HG03460 (cell line): ENCODE data around the gene KRT79.

Experiments used
- ATAC-seq: cut with Tn5 transposase; IDR thresholded peaks from one replicate; pipeline ENCODE4 v1.9.1; 2021; ENCODE audit not compliant: unreplicated experiment

The KRT79 gene

GRCh38 chr12:52792185-52793029 lies 41.7 kb downstream of the KRT79 start:
- no peak for ATAC-seq

GRCh38 chr12:52791271-52792184 lies 42.6 kb downstream of the KRT79 start:
- ATAC-seq, result no peak

- no peak for ATAC-seq
Observed at GRCh38 chr12:52790427-52791270, 43.5 kb downstream of the KRT79 start.

- no peak for ATAC-seq
Observed at GRCh38 chr12:52789637-52790426, 44.3 kb downstream of the KRT79 start.

GRCh38 chr12:52788876-52789636 lies 45.1 kb downstream of the KRT79 start:
- ATAC-seq, result no peak

- ATAC-seq, result no peak
Observed at GRCh38 chr12:52788192-52788875, 45.8 kb downstream of the KRT79 start.

- ATAC-seq, result no peak
Observed at GRCh38 chr12:52787324-52788191, 46.6 kb downstream of the KRT79 start.

- ATAC-seq, result no peak
Observed at GRCh38 chr12:52784909-52785308, 49.2 kb downstream of the KRT79 start.

- ATAC-seq, result no peak
Observed at GRCh38 chr12:52783563-52784316, 50.4 kb downstream of the KRT79 start.

GRCh38 chr12:52782502-52782901 lies 51.6 kb downstream of the KRT79 start:
- ATAC-seq, result no peak

- no peak for ATAC-seq
Observed at GRCh38 chr12:52781399-52782082, 52.6 kb downstream of the KRT79 start.

GRCh38 chr12:52779914-52780313 lies 54.2 kb downstream of the KRT79 start:
- ATAC-seq, result no peak

GRCh38 chr12:52778833-52779232 lies 55.3 kb downstream of the KRT79 start:
- ATAC-seq, result no peak

GRCh38 chr12:52777566-52777965 lies 56.5 kb downstream of the KRT79 start:
- ATAC-seq, result no peak

- no peak for ATAC-seq
Observed at GRCh38 chr12:52776913-52777395, 57.2 kb downstream of the KRT79 start, which contains the start of gene KRT76. Gene KRT76, minus strand, starts transcription at chr12:52777345. Its CDS starts 54 bp downstream, at chr12:52777291.

GRCh38 chr12:52776435-52776834 lies 57.7 kb downstream of the KRT79 start:
- no peak for ATAC-seq
